Measurements from ENCODE around the gene SLU7.

Gene SLU7

GRCh38 chr5:160399402-160400353 lies 19.2 kb downstream of the SLU7 start, which contains the start of gene FAM200C:
TSS of gene FAM200C (minus strand) at chr5:160400054. CDS start at chr5:160395490, 4,564 bp downstream.
- peak; percentile 48 to 60 for DNase-seq

- no peak for DNase-seq
These were observed 20.1 kb downstream of the SLU7 start for GRCh38 chr5:160398806-160399205.

GRCh38 chr5:160397492-160397891 lies 21.4 kb downstream of the SLU7 start:
- DNase-seq = no peak

GRCh38 chr5:160395111-160395510 lies 23.8 kb downstream of the SLU7 start:
- no peak for DNase-seq

GRCh38 chr5:160390787-160391696 lies 27.8 kb downstream of the SLU7 start:
- no peak for DNase-seq

GRCh38 chr5:160387445-160387844 lies 31.4 kb downstream of the SLU7 start:
- no peak for DNase-seq

- DNase-seq = no peak
These were observed 33.4 kb downstream of the SLU7 start for GRCh38 chr5:160385496-160385895.

GRCh38 chr5:160384681-160385080 lies 34.2 kb downstream of the SLU7 start:
- no peak for DNase-seq

- DNase-seq = no peak
These were observed 36.5 kb downstream of the SLU7 start for GRCh38 chr5:160382346-160382745.

GRCh38 chr5:160380041-160380440 lies 38.8 kb downstream of the SLU7 start:
- DNase-seq = no peak

- DNase-seq = no peak
These were observed 39.4 kb downstream of the SLU7 start for GRCh38 chr5:160379511-160379910.

- no peak for DNase-seq
These were observed 40.6 kb downstream of the SLU7 start for GRCh38 chr5:160378330-160378729.

- DNase-seq = no peak
These were observed 41.2 kb downstream of the SLU7 start for GRCh38 chr5:160377651-160378050.

- DNase-seq = no peak
These were observed 42.5 kb downstream of the SLU7 start for GRCh38 chr5:160376416-160376815.

GRCh38 chr5:160375701-160376100 lies 43.2 kb downstream of the SLU7 start:
- no peak for DNase-seq

GRCh38 chr5:160375166-160375565 lies 43.7 kb downstream of the SLU7 start:
- DNase-seq = no peak

- DNase-seq = no peak
These were observed 47.6 kb downstream of the SLU7 start for GRCh38 chr5:160371294-160371693.

GRCh38 chr5:160370713-160371034 lies 48.2 kb downstream of the SLU7 start:
- no peak for DNase-seq

- DNase-seq = no peak
These were observed 48.7 kb downstream of the SLU7 start, which contains the start of gene C1QTNF2 for GRCh38 chr5:160369990-160370712. TSS of gene C1QTNF2 (minus strand) at chr5:160370626. CDS start at chr5:160355011, 15,615 bp downstream.

GRCh38 chr5:160367885-160368284 lies 51.0 kb downstream of the SLU7 start:
- DNase-seq = no peak

GRCh38 chr5:160367261-160367660 lies 51.6 kb downstream of the SLU7 start:
- DNase-seq = no peak

GRCh38 chr5:160366230-160366629 lies 52.7 kb downstream of the SLU7 start:
- no peak for DNase-seq
